Measurements from ENCODE around the gene PPIP5K1.

The PPIP5K1 gene

DNA sequence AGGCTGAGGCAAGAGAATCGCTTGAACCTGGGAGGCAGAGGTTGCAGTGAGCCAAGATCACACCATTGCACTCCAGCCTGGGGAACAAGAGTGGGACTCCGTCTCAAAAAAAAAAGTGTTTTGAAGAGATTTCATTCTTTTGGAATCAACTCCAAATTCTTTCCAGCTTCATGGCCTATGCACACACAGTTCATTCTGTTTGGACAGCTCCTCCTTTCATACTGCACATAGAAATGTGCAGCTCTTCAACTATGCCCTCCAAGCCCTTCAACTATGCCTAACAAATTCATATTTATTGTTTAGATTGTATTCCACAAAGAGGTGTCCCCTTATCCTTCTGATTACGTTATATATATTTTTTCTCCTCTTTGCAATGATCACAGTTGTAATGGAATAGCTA is 101.2 kb downstream of the PPIP5K1 start:
- no peak for DNase-seq (ENCODE audit: low read depth in 2 of 2)

DNA sequence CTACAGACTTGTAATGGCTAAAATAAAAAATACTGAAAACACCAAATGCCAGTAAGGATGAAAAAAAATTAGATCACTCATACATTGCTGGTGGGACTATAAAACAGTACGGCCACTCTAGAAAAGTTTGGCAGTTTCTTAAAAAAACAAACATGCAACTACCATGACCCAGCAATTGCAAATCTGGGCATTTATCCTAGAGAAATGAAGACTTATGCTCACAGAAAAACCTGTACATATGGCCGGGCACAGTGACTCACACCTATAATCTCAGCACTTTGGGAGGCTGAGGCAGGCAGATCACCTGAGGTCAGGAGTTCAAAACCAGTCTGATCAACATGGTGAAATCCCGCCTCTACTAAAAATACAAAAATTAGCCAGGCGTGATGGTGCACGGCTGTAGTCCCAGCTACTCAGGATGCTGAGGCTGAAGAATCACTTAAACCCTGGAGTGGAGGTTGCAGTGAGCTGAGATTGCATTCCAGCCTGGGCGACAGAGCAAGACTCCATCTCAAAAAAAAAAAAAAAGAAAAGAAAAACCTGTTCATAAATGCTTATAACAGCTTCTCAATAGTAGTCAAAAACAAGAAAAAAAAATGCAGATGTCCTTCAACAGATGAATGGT is 102.6 kb downstream of the PPIP5K1 start:
- DNase-seq (ENCODE audit: low read depth in 2 of 2) = no peak

DNA sequence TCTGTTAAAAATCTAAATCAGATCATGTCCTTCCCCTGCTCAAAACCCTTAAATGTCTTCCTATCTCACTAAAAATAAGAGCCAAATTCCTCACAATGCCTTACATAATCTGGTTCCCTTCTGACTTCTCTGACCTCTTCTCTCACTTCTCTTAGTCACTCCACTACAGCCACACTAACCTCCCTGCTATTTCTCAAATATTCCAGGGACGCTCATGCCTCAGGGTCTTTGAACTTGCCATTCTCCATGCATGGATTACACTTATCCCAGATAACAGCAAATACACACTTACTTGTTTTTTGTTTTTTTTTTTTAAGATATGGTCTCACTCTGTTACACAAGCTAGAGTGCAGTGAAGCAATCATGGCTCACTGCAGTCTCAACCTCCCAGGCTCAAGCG is 105.6 kb downstream of the PPIP5K1 start:
- no peak for DNase-seq (ENCODE audit: low read depth in 2 of 2)

All from stimulated activated CD8-positive, alpha-beta memory T cell treated with anti-CD3 and anti-CD28 coated beads, Interleukin-7, amount 100 ng/mL, for 4 hours (primary cell).